GM12878 (cell line): Measurements from ENCODE around the gene PCSK5.

Experiments
- NFIC ChIP-seq: IDR thresholded peaks from 2 replicates; pipeline ENCODE4 v1.6.1; 2012; ENCODE audit warnings: low read depth, mild to moderate bottlenecking, inconsistent platforms, low read length, moderate library complexity
- NFYB ChIP-seq: IDR thresholded peaks from 2 replicates; pipeline ENCODE4 v1.6.1; 2011; ENCODE audit warnings: low read depth, mild to moderate bottlenecking, low read length, improper control_type of control experiment, moderate library complexity; ENCODE audit not compliant: insufficient read depth
- SUZ12 ChIP-seq: fragments of 200-600 bp; sonication (generic); IDR thresholded peaks from one replicate; pipeline ENCODE4 v1.6.1; 2018; ENCODE audit warnings: antibody characterized with exemption, mild to moderate bottlenecking; ENCODE audit not compliant: unreplicated experiment
- USF2 ChIP-seq: IDR thresholded peaks from 2 replicates; pipeline ENCODE4 v1.6.1; 2011; ENCODE audit warnings: low read depth, low read length, improper control_type of control experiment, borderline replicate concordance

- no peak for TF ChIP-seq SUZ12
- TF ChIP-seq NFYB, result no peak
- no peak for TF ChIP-seq NFIC
- no peak for TF ChIP-seq USF2
These were observed 137.4 kb downstream of the PCSK5 start for GRCh38 chr9:76027861-76028260.
